HepG2 (cell line): Measurements from ENCODE around the gene KIF6. TPM values are rescaled to one million over a fixed set of nuclear protein-coding genes. Genes with fewer than 3 reads are reported as not detected.

ENCODE experiments used
- BCL6 ChIP-seq: IDR thresholded peaks from 2 replicates; pipeline ENCODE4 v1.6.1; 2016; ENCODE audit warnings: missing genetic modification reagents, missing compliant biosample characterization
- CCDC6 ChIP-seq: sonication (generic); formaldehyde crosslinking; IDR thresholded peaks from 2 replicates; pipeline ENCODE4 v1.8.1; 2022; ENCODE audit warnings: mild to moderate bottlenecking, missing genetic modification reagents, moderate library complexity
- CREM ChIP-seq, 2 experiments: sonication (generic) in 1 of 2; formaldehyde crosslinking in 1 of 2; IDR thresholded peaks; 2 replicates each; pipeline versions ENCODE4 v1.4.0 to v1.6.1; 2016 to 2020; ENCODE audit warnings: antibody characterized with exemption in 1 of 2, mild to moderate bottlenecking in 1 of 2, missing genetic modification reagents in 1 of 2
- HMG20B ChIP-seq: conservative IDR thresholded peaks from 2 replicates; pipeline ENCODE4 v1.6.1; 2016; ENCODE audit warnings: missing genetic modification reagents, missing compliant biosample characterization
- HNRNPLL ChIP-seq: fragments of 200-400 bp; formaldehyde crosslinking; IDR thresholded peaks from 2 replicates; pipeline ENCODE4 v1.6.1; 2017; ENCODE audit warnings: mild to moderate bottlenecking, low read depth, low read length; ENCODE audit not compliant: poor library complexity, severe bottlenecking
- KLF6 ChIP-seq: IDR thresholded peaks from 2 replicates; pipeline ENCODE4 v1.8.0; 2016; ENCODE audit warnings: missing biosample characterization, missing genetic modification reagents
- MXD1 ChIP-seq: sonication (generic); formaldehyde crosslinking; IDR thresholded peaks from 2 replicates; pipeline ENCODE4 v1.4.0; 2020; ENCODE audit warnings: mild to moderate bottlenecking, missing genetic modification reagents
- POLR2G ChIP-seq: fragments of 200-400 bp; formaldehyde crosslinking; IDR thresholded peaks from 2 replicates; pipeline ENCODE4 v1.6.1; 2018; ENCODE audit warnings: mild to moderate bottlenecking, low read depth, low read length, moderate library complexity
- RAD21 ChIP-seq: fragments of 450-650 bp; formaldehyde crosslinking; IDR thresholded peaks from 2 replicates; pipeline ENCODE4 v1.5.0; 2020; ENCODE audit warnings: mild to moderate bottlenecking
- RARA ChIP-seq: IDR thresholded peaks from 2 replicates; pipeline ENCODE4 v1.6.1; 2016; ENCODE audit warnings: missing genetic modification reagents, missing compliant biosample characterization
- RBAK ChIP-seq: sonication (generic); formaldehyde crosslinking; IDR thresholded peaks from 2 replicates; pipeline ENCODE4 v1.5.1; 2020; ENCODE audit warnings: mild to moderate bottlenecking, missing genetic modification reagents
- SRSF4 ChIP-seq: fragments of 200-400 bp; formaldehyde crosslinking; IDR thresholded peaks from one replicate; pipeline ENCODE4 v1.6.1; 2018; ENCODE audit warnings: mild to moderate bottlenecking, low read depth, low read length, moderate library complexity; ENCODE audit not compliant: poor library complexity, severe bottlenecking
- TMF1 ChIP-seq: sonication (generic); formaldehyde crosslinking; IDR thresholded peaks from 2 replicates; pipeline ENCODE4 v1.8.1; 2022; ENCODE audit warnings: low read depth, missing genetic modification reagents
- TOE1 ChIP-seq: sonication (generic); formaldehyde crosslinking; IDR thresholded peaks from 2 replicates; pipeline ENCODE4 v1.4.0; 2020; ENCODE audit warnings: mild to moderate bottlenecking, missing genetic modification reagents
- ZBTB8A ChIP-seq: sonication (generic); formaldehyde crosslinking; IDR thresholded peaks from 2 replicates; pipeline ENCODE4 v1.4.0; 2020; ENCODE audit warnings: mild to moderate bottlenecking, low read depth, missing genetic modification reagents, borderline replicate concordance
- ZNF121 ChIP-seq: sonication (generic); formaldehyde crosslinking; IDR thresholded peaks from 2 replicates; pipeline ENCODE4 v1.5.0; 2020; ENCODE audit warnings: mild to moderate bottlenecking, missing genetic modification reagents
- ZNF20 ChIP-seq: sonication (generic); formaldehyde crosslinking; IDR thresholded peaks from 2 replicates; pipeline ENCODE4 v1.4.0; 2020; ENCODE audit warnings: mild to moderate bottlenecking, moderate library complexity, missing genetic modification reagents
- ZNF225 ChIP-seq: sonication (generic); formaldehyde crosslinking; IDR thresholded peaks from 2 replicates; pipeline ENCODE4 v1.4.0; 2020; ENCODE audit warnings: mild to moderate bottlenecking, missing genetic modification reagents
- ZNF441 ChIP-seq: sonication (generic); formaldehyde crosslinking; IDR thresholded peaks from 2 replicates; pipeline ENCODE4 v1.7.0; 2021; ENCODE audit warnings: missing genetic modification reagents, borderline replicate concordance
- ZNF510 ChIP-seq: sonication (generic); formaldehyde crosslinking; IDR thresholded peaks from 2 replicates; pipeline ENCODE4 v1.4.0; 2020; ENCODE audit warnings: low read depth, mild to moderate bottlenecking, missing genetic modification reagents
- ZNF562 ChIP-seq: sonication (generic); formaldehyde crosslinking; IDR thresholded peaks from 2 replicates; pipeline ENCODE4 v1.8.0; 2022; ENCODE audit warnings: missing genetic modification reagents, borderline replicate concordance
- ZNF766 ChIP-seq: sonication (generic); formaldehyde crosslinking; IDR thresholded peaks from 2 replicates; pipeline ENCODE4 v1.5.0; 2020; ENCODE audit warnings: missing genetic modification reagents, borderline replicate concordance
- ZNF792 ChIP-seq: IDR thresholded peaks from 2 replicates; pipeline ENCODE4 v1.6.1; 2016
- polyA plus RNA-seq, 8 experiments: library from polyadenylated mRNA; depleted of rRNA in 3 of 8; stranded (reverse) in 7 of 8; unstranded in 1 of 8; fragments of >200 nt; fragmentation: Illumina TruSeq in 4 of 8; extraction: Trizol in 4 of 8; gene quantifications; 2 replicates each; pipeline versions ENCODE4 v1.2.1 to v1.2.3, GENCODE V29; 2011 to 2016; ENCODE audit warnings: low read depth in 4 of 8, missing spikeins in 1 of 8, mixed read lengths in 1 of 8; ENCODE audit not compliant: insufficient read depth in 1 of 8
- total RNA-seq, 5 experiments: library from RNA; depleted of rRNA; stranded (reverse); fragments of >200 nt; fragmentation: Illumina TruSeq; extraction: Trizol; gene quantifications; 2 replicates each; pipeline ENCODE4 v1.2.3, GENCODE V29; 2016; ENCODE audit warnings: low read depth in 1 of 5
- TF ChIP-seq, protein P1 (sequence below): IDR thresholded peaks from 2 replicates; pipeline ENCODE4 v1.6.1; 2016; ENCODE audit warnings: mild to moderate bottlenecking
- TF ChIP-seq, protein P2 (sequence below): IDR thresholded peaks from 2 replicates; pipeline ENCODE4 v1.6.1; 2012; ENCODE audit warnings: low read depth, low read length, improper control_type of control experiment
- TF ChIP-seq, protein P3 (sequence below): sonication (generic); formaldehyde crosslinking; IDR thresholded peaks from 2 replicates; pipeline ENCODE4 v1.8.0; 2022; ENCODE audit warnings: mild to moderate bottlenecking, missing genetic modification reagents; ENCODE audit not compliant: insufficient replicate concordance
- TF ChIP-seq, protein P4 (sequence below): sonication (generic); formaldehyde crosslinking; IDR thresholded peaks from 2 replicates; pipeline ENCODE4 v1.4.0; 2020; ENCODE audit warnings: missing genetic modification reagents

Gene KIF6
- total and polyA plus RNA-seq, 2 of the 13 experiments (the other 11 are each of a cell fraction or from before 2014, with no cell fraction given) = 0.04 to 0.27 TPM

GRCh38 chr6:39298061-39298460 is 427.1 kb downstream of the KIF6 start (continued):
- TF ChIP-seq CREM (IDR thresholded peaks at IDR 0.05) (no peak), CREM (CRISPR knock-in tag; IDR thresholded peaks at IDR 0.05) (no peak), ZNF441 (no peak), HNRNPLL (peak; percentile 21), HMG20B (CRISPR knock-in tag) (no peak), RAD21 (CRISPR knock-in tag) (no peak), ZNF792 (CRISPR knock-in tag) (no peak), ZNF562 (CRISPR knock-in tag) (no peak), ZNF766 (CRISPR knock-in tag) (no peak), KLF6 (CRISPR knock-in tag) (0 out of 2 replicates have a peak, but pooled peaks have one; percentile 49), TMF1 (CRISPR knock-in tag) (no peak), ZNF20 (CRISPR knock-in tag) (no peak), ZNF225 (CRISPR knock-in tag) (no peak), POLR2G (no peak), RARA (peak; percentile 63; the same call in 1 of the 2 replicates), ZNF510 (CRISPR knock-in tag) (no peak), BCL6 (peak; percentile 45; the same call in 1 of the 2 replicates), SRSF4 (no peak), ZBTB8A (CRISPR knock-in tag) (no peak), CCDC6 (no peak), TOE1 (CRISPR knock-in tag) (no peak), RBAK (no peak), ZNF121 (CRISPR knock-in tag) (no peak), MXD1 (CRISPR knock-in tag) (no peak)
- TF ChIP-seq, protein P1, sequence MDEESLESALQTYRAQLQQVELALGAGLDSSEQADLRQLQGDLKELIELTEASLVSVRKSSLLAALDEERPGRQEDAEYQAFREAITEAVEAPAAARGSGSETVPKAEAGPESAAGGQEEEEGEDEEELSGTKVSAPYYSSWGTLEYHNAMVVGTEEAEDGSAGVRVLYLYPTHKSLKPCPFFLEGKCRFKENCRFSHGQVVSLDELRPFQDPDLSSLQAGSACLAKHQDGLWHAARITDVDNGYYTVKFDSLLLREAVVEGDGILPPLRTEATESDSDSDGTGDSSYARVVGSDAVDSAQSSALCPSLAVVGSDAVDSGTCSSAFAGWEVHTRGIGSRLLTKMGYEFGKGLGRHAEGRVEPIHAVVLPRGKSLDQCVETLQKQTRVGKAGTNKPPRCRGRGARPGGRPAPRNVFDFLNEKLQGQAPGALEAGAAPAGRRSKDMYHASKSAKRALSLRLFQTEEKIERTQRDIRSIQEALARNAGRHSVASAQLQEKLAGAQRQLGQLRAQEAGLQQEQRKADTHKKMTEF (CRISPR knock-in tag) = no peak
- TF ChIP-seq, protein P2, sequence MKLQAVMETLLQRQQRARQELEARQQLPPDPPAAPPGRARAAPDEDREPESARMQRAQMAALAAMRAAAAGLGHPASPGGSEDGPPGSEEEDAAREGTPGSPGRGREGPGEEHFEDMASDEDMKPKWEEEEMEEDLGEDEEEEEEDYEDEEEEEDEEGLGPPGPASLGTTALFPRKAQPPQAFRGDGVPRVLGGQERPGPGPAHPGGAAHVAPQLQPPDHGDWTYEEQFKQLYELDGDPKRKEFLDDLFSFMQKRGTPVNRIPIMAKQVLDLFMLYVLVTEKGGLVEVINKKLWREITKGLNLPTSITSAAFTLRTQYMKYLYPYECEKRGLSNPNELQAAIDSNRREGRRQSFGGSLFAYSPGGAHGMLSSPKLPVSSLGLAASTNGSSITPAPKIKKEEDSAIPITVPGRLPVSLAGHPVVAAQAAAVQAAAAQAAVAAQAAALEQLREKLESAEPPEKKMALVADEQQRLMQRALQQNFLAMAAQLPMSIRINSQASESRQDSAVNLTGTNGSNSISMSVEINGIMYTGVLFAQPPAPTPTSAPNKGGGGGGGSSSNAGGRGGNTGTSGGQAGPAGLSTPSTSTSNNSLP = no peak
- TF ChIP-seq, protein P3, sequence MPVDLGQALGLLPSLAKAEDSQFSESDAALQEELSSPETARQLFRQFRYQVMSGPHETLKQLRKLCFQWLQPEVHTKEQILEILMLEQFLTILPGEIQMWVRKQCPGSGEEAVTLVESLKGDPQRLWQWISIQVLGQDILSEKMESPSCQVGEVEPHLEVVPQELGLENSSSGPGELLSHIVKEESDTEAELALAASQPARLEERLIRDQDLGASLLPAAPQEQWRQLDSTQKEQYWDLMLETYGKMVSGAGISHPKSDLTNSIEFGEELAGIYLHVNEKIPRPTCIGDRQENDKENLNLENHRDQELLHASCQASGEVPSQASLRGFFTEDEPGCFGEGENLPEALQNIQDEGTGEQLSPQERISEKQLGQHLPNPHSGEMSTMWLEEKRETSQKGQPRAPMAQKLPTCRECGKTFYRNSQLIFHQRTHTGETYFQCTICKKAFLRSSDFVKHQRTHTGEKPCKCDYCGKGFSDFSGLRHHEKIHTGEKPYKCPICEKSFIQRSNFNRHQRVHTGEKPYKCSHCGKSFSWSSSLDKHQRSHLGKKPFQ (CRISPR knock-in tag) = no peak
- TF ChIP-seq, protein P4, sequence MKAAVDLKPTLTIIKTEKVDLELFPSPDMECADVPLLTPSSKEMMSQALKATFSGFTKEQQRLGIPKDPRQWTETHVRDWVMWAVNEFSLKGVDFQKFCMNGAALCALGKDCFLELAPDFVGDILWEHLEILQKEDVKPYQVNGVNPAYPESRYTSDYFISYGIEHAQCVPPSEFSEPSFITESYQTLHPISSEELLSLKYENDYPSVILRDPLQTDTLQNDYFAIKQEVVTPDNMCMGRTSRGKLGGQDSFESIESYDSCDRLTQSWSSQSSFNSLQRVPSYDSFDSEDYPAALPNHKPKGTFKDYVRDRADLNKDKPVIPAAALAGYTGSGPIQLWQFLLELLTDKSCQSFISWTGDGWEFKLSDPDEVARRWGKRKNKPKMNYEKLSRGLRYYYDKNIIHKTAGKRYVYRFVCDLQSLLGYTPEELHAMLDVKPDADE = no peak
